Astrocyte (in vitro differentiated cells and primary cell): ENCODE data around the gene CAPS2. TPM values are rescaled to one million over a fixed set of nuclear protein-coding genes. Genes with fewer than 3 reads are reported as not detected.

Experiments
- DNase-seq: peaks from one replicate; pipeline ENCODE4 v3.0.0-alpha.2; 2010; ENCODE audit warnings: low read depth
- FAIRE-seq: peaks from 2 replicates; lab custom pipeline; 2011; peaks lifted over from hg19 to GRCh38; lab: Jason Lieb, UNC
- H2AFZ ChIP-seq: 2 replicates; pipeline ENCODE4 v1.6.0; 2012; ENCODE audit warnings: low read depth, low read length, inconsistent platforms
- H3K27ac ChIP-seq: 2 replicates; pipeline ENCODE4 v1.5.1; 2011; ENCODE audit warnings: low read depth, low read length, inconsistent platforms
- H3K27me3 ChIP-seq: 2 replicates; pipeline ENCODE4 v1.6.0; 2011; ENCODE audit warnings: low read length, inconsistent platforms; ENCODE audit not compliant: insufficient read depth
- H3K36me3 ChIP-seq: 2 replicates; pipeline ENCODE4 v1.5.1; 2011; ENCODE audit warnings: low read length, inconsistent platforms; ENCODE audit not compliant: insufficient read depth
- H3K4me1 ChIP-seq: 2 replicates; pipeline ENCODE4 v1.5.1; 2011; ENCODE audit warnings: low read length, inconsistent platforms; ENCODE audit not compliant: insufficient read depth
- H3K4me2 ChIP-seq: 2 replicates; pipeline ENCODE4 v1.6.0; 2012; ENCODE audit warnings: low read length, inconsistent platforms
- H3K4me3 ChIP-seq: 2 replicates; pipeline ENCODE4 v1.5.1; 2011; ENCODE audit warnings: low read depth, mild to moderate bottlenecking, low read length, inconsistent platforms; ENCODE audit not compliant: insufficient read depth
- H3K79me2 ChIP-seq: 2 replicates; pipeline ENCODE4 v1.6.0; 2012; ENCODE audit warnings: mild to moderate bottlenecking, low read length, inconsistent platforms; ENCODE audit not compliant: insufficient read depth
- H3K9ac ChIP-seq: 2 replicates; pipeline ENCODE4 v1.6.0; 2012; ENCODE audit warnings: mild to moderate bottlenecking, low read length, inconsistent platforms
- H3K9me3 ChIP-seq: 2 replicates; pipeline ENCODE4 v1.5.1; 2012; ENCODE audit warnings: low read depth, mild to moderate bottlenecking, low read length, inconsistent platforms; ENCODE audit not compliant: insufficient read depth
- H4K20me1 ChIP-seq: 2 replicates; pipeline ENCODE4 v1.6.0; 2012; ENCODE audit warnings: low read length, inconsistent platforms; ENCODE audit not compliant: insufficient read depth
- H3K27ac Mint-ChIP-seq: one replicate; pipeline ENCODE4 v1.8.0; 2021; ENCODE audit warnings: mild to moderate bottlenecking, mixed read lengths; ENCODE audit not compliant: unreplicated experiment
- H3K27me3 Mint-ChIP-seq: one replicate; pipeline ENCODE4 v1.8.0; 2021; ENCODE audit warnings: low read depth, mixed read lengths; ENCODE audit not compliant: unreplicated experiment
- H3K36me3 Mint-ChIP-seq: one replicate; pipeline ENCODE4 v1.8.0; 2021; ENCODE audit warnings: low read depth, mixed read lengths; ENCODE audit not compliant: unreplicated experiment
- H3K4me1 Mint-ChIP-seq: one replicate; pipeline ENCODE4 v1.8.0; 2021; ENCODE audit warnings: low read depth, mixed read lengths; ENCODE audit not compliant: unreplicated experiment
- H3K4me3 Mint-ChIP-seq: one replicate; pipeline ENCODE4 v1.8.0; 2021; ENCODE audit warnings: mild to moderate bottlenecking, moderate library complexity, mixed read lengths; ENCODE audit not compliant: unreplicated experiment
- H3K9me3 Mint-ChIP-seq: one replicate; pipeline ENCODE4 v1.8.0; 2021; ENCODE audit warnings: mild to moderate bottlenecking, mixed read lengths; ENCODE audit not compliant: unreplicated experiment
- EZH2 ChIP-seq: IDR thresholded peaks from 2 replicates; pipeline ENCODE4 v1.6.1; 2012; ENCODE audit warnings: mild to moderate bottlenecking, low read length, inconsistent platforms; ENCODE audit not compliant: insufficient read depth
- total RNA-seq: library from RNA; stranded (reverse); gene quantifications from 2 replicates; pipeline ENCODE4 v1.2.1, GENCODE V29; 2021
- TF ChIP-seq, protein P1 (sequence below): IDR thresholded peaks from 2 replicates; pipeline ENCODE4 v1.5.1; 2011; ENCODE audit warnings: low read depth, mild to moderate bottlenecking, inconsistent platforms, low read length, moderate library complexity; ENCODE audit not compliant: insufficient read depth

CAPS2 gene
- total RNA-seq, 1 donor from 2014 or later, result 3.1 TPM

GRCh38 chr12:75236206-75236605, 93.9 kb downstream of the CAPS2 start:
- FAIRE-seq, result no peak
- H3K9me3 Mint-ChIP-seq, result peaks cover 2% of the 10 kb centered on the region
- H3K4me1 Mint-ChIP-seq, result peaks cover 3% of the 10 kb centered on the region

GRCh38 chr12:75227132-75227531, 103.0 kb downstream of the CAPS2 start:
- H3K36me3 ChIP-seq, result no peaks in the 10 kb centered on the region
- H3K36me3 Mint-ChIP-seq, result no peaks in the 10 kb centered on the region
- no peak overlapping the region for H2AFZ ChIP-seq
- H3K4me3 Mint-ChIP-seq, result no peak overlapping the region
- H3K4me1 Mint-ChIP-seq, result no peaks in the 10 kb centered on the region
- H4K20me1 ChIP-seq, result no peaks in the 10 kb centered on the region
- no peak overlapping the region for H3K9ac ChIP-seq
- TF ChIP-seq, protein P1, sequence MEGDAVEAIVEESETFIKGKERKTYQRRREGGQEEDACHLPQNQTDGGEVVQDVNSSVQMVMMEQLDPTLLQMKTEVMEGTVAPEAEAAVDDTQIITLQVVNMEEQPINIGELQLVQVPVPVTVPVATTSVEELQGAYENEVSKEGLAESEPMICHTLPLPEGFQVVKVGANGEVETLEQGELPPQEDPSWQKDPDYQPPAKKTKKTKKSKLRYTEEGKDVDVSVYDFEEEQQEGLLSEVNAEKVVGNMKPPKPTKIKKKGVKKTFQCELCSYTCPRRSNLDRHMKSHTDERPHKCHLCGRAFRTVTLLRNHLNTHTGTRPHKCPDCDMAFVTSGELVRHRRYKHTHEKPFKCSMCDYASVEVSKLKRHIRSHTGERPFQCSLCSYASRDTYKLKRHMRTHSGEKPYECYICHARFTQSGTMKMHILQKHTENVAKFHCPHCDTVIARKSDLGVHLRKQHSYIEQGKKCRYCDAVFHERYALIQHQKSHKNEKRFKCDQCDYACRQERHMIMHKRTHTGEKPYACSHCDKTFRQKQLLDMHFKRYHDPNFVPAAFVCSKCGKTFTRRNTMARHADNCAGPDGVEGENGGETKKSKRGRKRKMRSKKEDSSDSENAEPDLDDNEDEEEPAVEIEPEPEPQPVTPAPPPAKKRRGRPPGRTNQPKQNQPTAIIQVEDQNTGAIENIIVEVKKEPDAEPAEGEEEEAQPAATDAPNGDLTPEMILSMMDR, result no peak
- TF ChIP-seq EZH2, result no peak
- no peaks in the 10 kb centered on the region for H3K79me2 ChIP-seq
- FAIRE-seq (no peak), DNase-seq (no peak)
- H3K27ac ChIP-seq, result no peak overlapping the region
- H3K9me3 Mint-ChIP-seq, result no peaks in the 10 kb centered on the region
- H3K27ac Mint-ChIP-seq, result no peak overlapping the region
- no peak overlapping the region for H3K4me3 ChIP-seq
- no peak overlapping the region for H3K4me2 ChIP-seq
- no peaks in the 10 kb centered on the region for H3K4me1 ChIP-seq
- H3K9me3 ChIP-seq, result peaks cover under 1% of the 10 kb centered on the region
- H3K27me3 Mint-ChIP-seq, result no peaks in the 10 kb centered on the region
- no peaks in the 10 kb centered on the region for H3K27me3 ChIP-seq

More at GRCh38 chr12:75236206-75236605, 93.9 kb downstream of the CAPS2 start:
- Histone ChIP-seq H3K79me2 (no peaks in the 10 kb centered on the region), H3K27me3 (no peaks in the 10 kb centered on the region), H2AFZ (no peak overlapping the region), H3K36me3 (no peaks in the 10 kb centered on the region), H3K4me1 (no peaks in the 10 kb centered on the region), H3K4me2 (no peak overlapping the region), H4K20me1 (no peaks in the 10 kb centered on the region), H3K4me3 (no peak overlapping the region), H3K9me3 (no peaks in the 10 kb centered on the region), H3K27ac (no peak overlapping the region), H3K9ac (no peak overlapping the region)
- no peak for TF ChIP-seq EZH2
- H3K4me3 Mint-ChIP-seq, result no peak overlapping the region
- no peaks in the 10 kb centered on the region for H3K36me3 Mint-ChIP-seq
- H3K27me3 Mint-ChIP-seq, result no peaks in the 10 kb centered on the region
- no peak overlapping the region for H3K27ac Mint-ChIP-seq
- no peak for DNase-seq

Other genes starting within 250 kb of the CAPS2 start
- gene KCNC2, start 120.5 kb downstream of the CAPS2 start, total RNA-seq, result not detected in 2 replicates
- not detected in 2 replicates for gene GLIPR1L1, start 4.3 kb upstream of the CAPS2 start, total RNA-seq
- gene GLIPR1L2, start 60.8 kb upstream of the CAPS2 start, total RNA-seq, result 0.14 and 0.25 TPM in 2 replicates
- 220 and 232 TPM in 2 replicates for gene GLIPR1, start 150.4 kb upstream of the CAPS2 start, total RNA-seq
- 48.4 and 56.9 TPM in 2 replicates for gene KRR1, start 181.3 kb upstream of the CAPS2 start, total RNA-seq